CD14-positive monocyte (primary cell): ENCODE data around the gene TSPAN13. TPM values are rescaled to one million over a fixed set of nuclear protein-coding genes. Genes with fewer than 3 reads are reported as not detected.

Source experiments
- DNase-seq, 3 donors: peaks; one replicate each; pipeline ENCODE4 v3.0.0-alpha.2; 2011 to 2022
- H2AFZ ChIP-seq: 2 replicates; pipeline ENCODE4 v1.6.0; 2012; ENCODE audit warnings: mild to moderate bottlenecking, low read depth, low read length, inconsistent platforms; ENCODE audit not compliant: insufficient read depth, poor library complexity, severe bottlenecking
- H3K27ac ChIP-seq, 2 donors: 1 replicate in 1 of 2; 2 replicates in 1 of 2; pipeline ENCODE4 v1.5.1; 2012 to 2013; ENCODE audit warnings: low read length in 2 of 2, control low read depth in 1 of 2, inconsistent platforms in 1 of 2, low read depth in 1 of 2, mild to moderate bottlenecking in 1 of 2
- H3K27me3 ChIP-seq, 2 donors: one replicate each; pipeline versions ENCODE4 v1.6.0 to v1.6.1; 2011 to 2013; ENCODE audit warnings: low read length in 2 of 2; ENCODE audit not compliant: control insufficient read depth in 2 of 2, insufficient read depth in 2 of 2
- H3K36me3 ChIP-seq, 2 donors: replicated peaks in 1 of 2; 1 replicate in 1 of 2; 2 replicates in 1 of 2; pipeline versions ENCODE4 v1.5.1 to v1.6.1; 2012 to 2013; ENCODE audit warnings: low read length in 2 of 2, control low read depth in 1 of 2, inconsistent platforms in 1 of 2, mild to moderate bottlenecking in 1 of 2; ENCODE audit not compliant: insufficient read depth in 2 of 2, control insufficient read depth in 1 of 2
- H3K4me1 ChIP-seq, 2 donors: 1 replicate in 1 of 2; 2 replicates in 1 of 2; pipeline versions ENCODE4 v1.5.1 to v1.6.1; 2012 to 2013; ENCODE audit warnings: low read length in 2 of 2, control low read depth in 1 of 2, inconsistent platforms in 1 of 2, mild to moderate bottlenecking in 1 of 2, moderate library complexity in 1 of 2; ENCODE audit not compliant: insufficient read depth in 2 of 2, control insufficient read depth in 1 of 2
- H3K4me2 ChIP-seq: replicated peaks from 2 replicates; pipeline ENCODE3; 2012; ENCODE audit warnings: low read length, moderate library complexity, mild to moderate bottlenecking; ENCODE audit not compliant: poor library complexity, severe bottlenecking; ENCODE audit errors: extremely low read depth
- H3K4me3 ChIP-seq, 3 experiments: fragments of 200-600 bp in 1 of 3; sonication (generic) in 1 of 3; replicated peaks in 1 of 3; 1 replicate in 2 of 3; 2 replicates in 1 of 3; pipeline ENCODE4 v1.5.1; 2011 to 2013; ENCODE audit warnings: low read length in 3 of 3, mild to moderate bottlenecking in 3 of 3, control low read depth in 2 of 3, low read depth in 2 of 3, inconsistent platforms in 1 of 3, moderate library complexity in 1 of 3
- H3K79me2 ChIP-seq: 2 replicates; pipeline ENCODE4 v1.6.0; 2012; ENCODE audit warnings: mild to moderate bottlenecking, control low read depth, inconsistent platforms, low read length, moderate library complexity; ENCODE audit not compliant: insufficient read depth
- H3K9ac ChIP-seq: 2 replicates; pipeline ENCODE4 v1.6.0; 2017; ENCODE audit warnings: low read length, mild to moderate bottlenecking; ENCODE audit not compliant: insufficient read depth, poor library complexity, severe bottlenecking
- H3K9me3 ChIP-seq, 2 donors: replicated peaks in 1 of 2; 1 replicate in 1 of 2; 2 replicates in 1 of 2; pipeline versions ENCODE4 v1.5.1 to v1.6.1; 2012 to 2013; ENCODE audit warnings: low read length in 2 of 2, control low read depth in 1 of 2; ENCODE audit not compliant: control insufficient read depth in 1 of 2, insufficient read depth in 1 of 2
- H4K20me1 ChIP-seq: 2 replicates; pipeline ENCODE4 v1.6.0; 2012; ENCODE audit warnings: mild to moderate bottlenecking, low read length, control low read depth, moderate library complexity; ENCODE audit not compliant: insufficient read depth
- H3K27ac Mint-ChIP-seq, 7 donors: one replicate each; pipeline ENCODE4 v1.8.0; 2020; ENCODE audit warnings: mild to moderate bottlenecking in 7 of 7, mixed read lengths in 7 of 7, moderate library complexity in 6 of 7, inconsistent platforms in 2 of 7
- H3K27me3 Mint-ChIP-seq, 3 donors: one replicate each; pipeline ENCODE4 v1.8.0; 2021 to 2022; ENCODE audit warnings: low read depth in 3 of 3, mild to moderate bottlenecking in 3 of 3, mixed read lengths in 3 of 3, moderate library complexity in 3 of 3, inconsistent platforms in 1 of 3
- H3K36me3 Mint-ChIP-seq, 2 donors: one replicate each; pipeline ENCODE4 v1.8.0; 2020; ENCODE audit warnings: mixed read lengths in 2 of 2, inconsistent platforms in 1 of 2, mild to moderate bottlenecking in 1 of 2
- H3K4me1 Mint-ChIP-seq: one replicate; pipeline ENCODE4 v1.8.0; 2020; ENCODE audit warnings: mild to moderate bottlenecking, mixed read lengths
- H3K4me3 Mint-ChIP-seq, 2 donors: one replicate each; pipeline ENCODE4 v1.8.0; 2020; ENCODE audit warnings: mild to moderate bottlenecking in 2 of 2, mixed read lengths in 2 of 2, moderate library complexity in 1 of 2
- H3K9me3 Mint-ChIP-seq, 7 donors: one replicate each; pipeline ENCODE4 v1.8.0; 2020 to 2022; ENCODE audit warnings: mixed read lengths in 7 of 7, mild to moderate bottlenecking in 6 of 7, moderate library complexity in 6 of 7, inconsistent platforms in 2 of 7
- WGBS: methylation state at CpG from one replicate; pipeline ENCODE4 v1.1.5; 2013; ENCODE audit warnings: missing lambda C conversion rate; ENCODE audit not compliant: insufficient coverage; 5-methylcytosine and 5-hydroxymethylcytosine counted together
- intact Hi-C, 2 donors: fragments of 100-400 bp; cut with micrococcal nuclease; formaldehyde crosslinking; loops; one replicate each; pipeline versions ENCODE4 v1.15.0 to v1.15.1; 2023
- polyA plus RNA-seq, 3 donors: library from polyadenylated mRNA; depleted of rRNA in 1 of 3; unstranded in 2 of 3; stranded (reverse) in 1 of 3; fragments of 300-500 nt in 2 of 3; fragments of >200 nt in 1 of 3; fragmentation: Illumina TruSeq in 2 of 3; gene quantifications; 1 replicate in 2 of 3; 2 replicates in 1 of 3; pipeline ENCODE4 v1.2.3, GENCODE V29; 2012 to 2021
- TF ChIP-seq, protein P1 (sequence below): fragments of 200-600 bp; IDR thresholded peaks from one replicate; pipeline ENCODE4 v1.8.0; 2022; ENCODE audit warnings: antibody characterized with exemption, mild to moderate bottlenecking

Gene TSPAN13
- polyA plus RNA-seq, 3 donors: 0.09 to 0.17 (median 0.16) TPM

GRCh38 chr7:16711730-16712129, 41.8 kb upstream of the TSPAN13 start:
- intact Hi-C loops: no loop called here
- H2AFZ ChIP-seq: no peak overlapping the region
- Mint-ChIP-seq H3K4me1 (peaks cover 2% of the 10 kb centered on the region), H3K27ac (no peak overlapping the region), H3K4me3 (no peak overlapping the region), H3K36me3 (peaks cover 17 to 23% of the 10 kb centered on the region in 2 donors), H3K27me3 (peaks cover 0 to 2% (median 0%) of the 10 kb centered on the region in 3 donors), H3K9me3 (peaks cover 0 to 3% (median 0%) of the 10 kb centered on the region in 7 donors)
- H3K4me1 ChIP-seq: no peaks in the 10 kb centered on the region
- 100% methylated on average over 1 of the region's 4 CpGs for WGBS
- no peaks in the 10 kb centered on the region for H3K9me3 ChIP-seq
- H3K27me3 ChIP-seq: no peaks in the 10 kb centered on the region
- H3K27ac ChIP-seq: no peak overlapping the region
- peaks cover 3 to 25% of the 10 kb centered on the region in 2 donors for H3K36me3 ChIP-seq
- DNase-seq: no peak
- H3K9ac ChIP-seq: no peak overlapping the region
- H3K79me2 ChIP-seq: no peaks in the 10 kb centered on the region
- H3K4me3 ChIP-seq: no peak overlapping the region
- TF ChIP-seq, protein P1, sequence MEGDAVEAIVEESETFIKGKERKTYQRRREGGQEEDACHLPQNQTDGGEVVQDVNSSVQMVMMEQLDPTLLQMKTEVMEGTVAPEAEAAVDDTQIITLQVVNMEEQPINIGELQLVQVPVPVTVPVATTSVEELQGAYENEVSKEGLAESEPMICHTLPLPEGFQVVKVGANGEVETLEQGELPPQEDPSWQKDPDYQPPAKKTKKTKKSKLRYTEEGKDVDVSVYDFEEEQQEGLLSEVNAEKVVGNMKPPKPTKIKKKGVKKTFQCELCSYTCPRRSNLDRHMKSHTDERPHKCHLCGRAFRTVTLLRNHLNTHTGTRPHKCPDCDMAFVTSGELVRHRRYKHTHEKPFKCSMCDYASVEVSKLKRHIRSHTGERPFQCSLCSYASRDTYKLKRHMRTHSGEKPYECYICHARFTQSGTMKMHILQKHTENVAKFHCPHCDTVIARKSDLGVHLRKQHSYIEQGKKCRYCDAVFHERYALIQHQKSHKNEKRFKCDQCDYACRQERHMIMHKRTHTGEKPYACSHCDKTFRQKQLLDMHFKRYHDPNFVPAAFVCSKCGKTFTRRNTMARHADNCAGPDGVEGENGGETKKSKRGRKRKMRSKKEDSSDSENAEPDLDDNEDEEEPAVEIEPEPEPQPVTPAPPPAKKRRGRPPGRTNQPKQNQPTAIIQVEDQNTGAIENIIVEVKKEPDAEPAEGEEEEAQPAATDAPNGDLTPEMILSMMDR: no peak
- no peak overlapping the region for H3K4me2 ChIP-seq
- no peaks in the 10 kb centered on the region for H4K20me1 ChIP-seq

GRCh38 chr7:16712916-16713315, 40.6 kb upstream of the TSPAN13 start:
- Histone ChIP-seq H3K4me1 (no peaks in the 10 kb centered on the region), H4K20me1 (no peaks in the 10 kb centered on the region), H3K9me3 (no peaks in the 10 kb centered on the region), H3K27me3 (no peaks in the 10 kb centered on the region), H3K9ac (no peak overlapping the region), H3K27ac (no peak overlapping the region), H3K4me3 (no peak overlapping the region), H3K79me2 (no peaks in the 10 kb centered on the region), H2AFZ (no peak overlapping the region), H3K4me2 (no peak overlapping the region), H3K36me3 (peaks cover 0 to 15% of the 10 kb centered on the region in 2 donors)
- peaks cover 0 to 3% (median 0%) of the 10 kb centered on the region in 7 donors for H3K9me3 Mint-ChIP-seq
- peaks cover 0 to 2% (median 0%) of the 10 kb centered on the region in 3 donors for H3K27me3 Mint-ChIP-seq
- intact Hi-C loops: no loop called here
- TF ChIP-seq, protein P1: no peak
- H3K27ac Mint-ChIP-seq: no peak overlapping the region
- 96% methylated on average over 4 of the region's 4 CpGs for WGBS
- no peak for DNase-seq
- no peak overlapping the region for H3K4me3 Mint-ChIP-seq
- H3K4me1 Mint-ChIP-seq: peaks cover 2% of the 10 kb centered on the region
- peaks cover 14% of the 10 kb centered on the region in 2 donors for H3K36me3 Mint-ChIP-seq
